ENCODE results near the gene KRTAP12-3.
"Not testable (repeated sequence)": the region's sequence is repeated elsewhere in the genome, so short reads cannot be mapped to it uniquely, and the experiment has no call there.

Gene KRTAP12-3

GRCh38 chr21:44627831-44628233 lies 29.9 kb upstream of the KRTAP12-3 start:
- not testable (repeated sequence) for DNase-seq

- no peak for DNase-seq
Observed at GRCh38 chr21:44628707-44629391, 28.9 kb upstream of the KRTAP12-3 start.

- no peak for DNase-seq
Observed at GRCh38 chr21:44630440-44630839, 27.3 kb upstream of the KRTAP12-3 start.

GRCh38 chr21:44632067-44632466 lies 25.7 kb upstream of the KRTAP12-3 start:
- DNase-seq: no peak

GRCh38 chr21:44636209-44637017 lies 21.3 kb upstream of the KRTAP12-3 start:
- DNase-seq: no peak

GRCh38 chr21:44637018-44637850 lies 20.5 kb upstream of the KRTAP12-3 start, which contains the start of gene KRTAP10-10:
TSS of gene KRTAP10-10 (plus strand) at chr21:44637356. CDS start at chr21:44637418, 62 bp downstream.
- DNase-seq: no peak

GRCh38 chr21:44637851-44638348 lies 19.8 kb upstream of the KRTAP12-3 start:
- DNase-seq: not testable (repeated sequence)

GRCh38 chr21:44638506-44639330 lies 19.0 kb upstream of the KRTAP12-3 start:
- not testable (repeated sequence) for DNase-seq

- DNase-seq: no peak
Observed at GRCh38 chr21:44639331-44639655, 18.4 kb upstream of the KRTAP12-3 start.

GRCh38 chr21:44640761-44641160 lies 17.0 kb upstream of the KRTAP12-3 start:
- no peak for DNase-seq

- DNase-seq: no peak
Observed at GRCh38 chr21:44643741-44644310, 13.9 kb upstream of the KRTAP12-3 start.

GRCh38 chr21:44644878-44645277 lies 12.9 kb upstream of the KRTAP12-3 start:
- no peak for DNase-seq

- not testable (repeated sequence) for DNase-seq
Observed at GRCh38 chr21:44646366-44647221, 11.1 kb upstream of the KRTAP12-3 start, which contains the start of gene KRTAP10-11. TSS of gene KRTAP10-11 (plus strand) at chr21:44646414. CDS start at chr21:44646459, 45 bp downstream.

GRCh38 chr21:44647222-44647552 lies 10.5 kb upstream of the KRTAP12-3 start:
- DNase-seq: no peak

- DNase-seq: no peak
Observed at GRCh38 chr21:44648557-44649311, 9.0 kb upstream of the KRTAP12-3 start.

GRCh38 chr21:44649521-44650100 lies 8.1 kb upstream of the KRTAP12-3 start:
- no peak for DNase-seq

GRCh38 chr21:44650265-44650972 lies 7.3 kb upstream of the KRTAP12-3 start:
- no peak for DNase-seq

- no peak for DNase-seq
Observed at GRCh38 chr21:44650973-44651675, 6.6 kb upstream of the KRTAP12-3 start.
